OCI-LY7 (cell line): Measurements from ENCODE around the gene PCNX2. TPM values are rescaled to one million over a fixed set of nuclear protein-coding genes. Genes with fewer than 3 reads are reported as not detected.

Experiments
- BruUV-seq: library from RNA; stranded (reverse); fragments of 400-500 nt; replicated peaks from 2 replicates; lab custom pipeline; 2021; lab: Mats Ljungman, UMichigan
- CTCF ChIA-PET: fragments of 300-600 bp; sonication (Branson Sonifier 250); formaldehyde crosslinking; loops from one replicate; lab custom pipeline; 2022; ENCODE audit warnings: antibody characterized with exemption; ENCODE audit not compliant: unreplicated experiment; lab: Charles Lee
- POLR2A ChIA-PET: fragments of 300-600 bp; sonication (Branson Sonifier 250); formaldehyde crosslinking; loops from one replicate; lab custom pipeline; 2022; ENCODE audit warnings: antibody characterized with exemption; lab: Charles Lee
- DNase-seq: peaks from one replicate; pipeline ENCODE4 v3.0.0-alpha.2; 2015; ENCODE audit warnings: low spot score
- H2AFZ ChIP-seq: fragments of 200-600 bp; sonication (generic), shearing (Covaris generic); 2 replicates; pipeline ENCODE4 v1.6.1; 2014; ENCODE audit warnings: mild to moderate bottlenecking, antibody characterized with exemption, low read length, moderate library complexity
- H3K27ac ChIP-seq: fragments of 200-600 bp; sonication (generic); 2 replicates; pipeline ENCODE4 v1.5.1; 2014; ENCODE audit warnings: mixed run types, low read depth, mild to moderate bottlenecking, moderate library complexity, low read length, inconsistent platforms; ENCODE audit not compliant: poor library complexity, severe bottlenecking
- H3K36me3 ChIP-seq: fragments of 200-600 bp; sonication (generic); 2 replicates; pipeline ENCODE4 v1.6.1; 2014; ENCODE audit warnings: mild to moderate bottlenecking, antibody characterized with exemption, low read length, moderate library complexity, mixed read lengths; ENCODE audit not compliant: insufficient read depth
- H3K4me1 ChIP-seq: fragments of 200-600 bp; sonication (generic); 2 replicates; pipeline ENCODE4 v1.5.1; 2014; ENCODE audit warnings: mild to moderate bottlenecking, low read length; ENCODE audit not compliant: insufficient read depth, poor library complexity, severe bottlenecking
- H3K4me2 ChIP-seq: fragments of 200-600 bp; sonication (generic); 2 replicates; pipeline ENCODE4 v1.6.1; 2014; ENCODE audit warnings: mild to moderate bottlenecking, low read length
- H3K4me3 ChIP-seq: fragments of 200-600 bp; sonication (generic); 2 replicates; pipeline ENCODE4 v1.5.1; 2014; ENCODE audit warnings: mild to moderate bottlenecking, low read depth, low read length; ENCODE audit not compliant: poor library complexity, severe bottlenecking
- H3K79me2 ChIP-seq: fragments of 200-600 bp; sonication (generic); 2 replicates; pipeline ENCODE4 v1.6.1; 2016; ENCODE audit warnings: low read depth, mild to moderate bottlenecking, low read length, moderate library complexity, mixed read lengths; ENCODE audit not compliant: insufficient read depth
- H3K9me2 ChIP-seq: fragments of 200-600 bp; sonication (generic); 2 replicates; pipeline ENCODE4 v1.6.1; 2016; ENCODE audit warnings: mild to moderate bottlenecking, low read length, mixed read lengths; ENCODE audit not compliant: insufficient read depth
- H3K9me3 ChIP-seq: fragments of 200-600 bp; sonication (generic); 2 replicates; pipeline ENCODE4 v1.6.1; 2014; ENCODE audit warnings: mild to moderate bottlenecking, mixed run types, low read length, mixed read lengths
- H4K20me1 ChIP-seq: fragments of 200-600 bp; sonication (generic); 2 replicates; pipeline ENCODE4 v1.6.1; 2014; ENCODE audit warnings: mild to moderate bottlenecking, antibody characterized with exemption, low read length, moderate library complexity, mixed read lengths; ENCODE audit not compliant: insufficient read depth
- CTCF ChIP-seq: fragments of 200-600 bp; sonication (generic); conservative IDR thresholded peaks from 2 replicates; pipeline ENCODE4 v1.5.1; 2014; ENCODE audit warnings: mild to moderate bottlenecking, antibody characterized with exemption, low read length, moderate library complexity, mixed read lengths
- EZH2phosphoT487 ChIP-seq: fragments of 200-600 bp; sonication (generic); IDR thresholded peaks from 2 replicates; pipeline ENCODE4 v1.6.1; 2018; ENCODE audit warnings: low read depth, borderline replicate concordance, mild to moderate bottlenecking, mixed run types, antibody characterized with exemption, low read length, moderate library complexity, mixed read lengths
- intact Hi-C: fragments of 100-400 bp; cut with micrococcal nuclease; formaldehyde crosslinking; loops from one replicate; pipeline ENCODE4 v1.10.0; 2022; ENCODE audit not compliant: unreplicated experiment
- total RNA-seq, 2 experiments: library from RNA; depleted of rRNA in 1 of 2; stranded (reverse); fragments of >200 nt in 1 of 2; shearing (Covaris generic) in 1 of 2; gene quantifications; 2 replicates each; pipeline ENCODE4 v1.2.3, GENCODE V29; 2014 to 2022

The PCNX2 gene
- total RNA-seq, 2 experiments from 2014 or later, result 17.1 to 26.9 TPM

GRCh38 chr1:232987774-232988140, 307.8 kb downstream of the PCNX2 start:
- no peak overlapping the region for H2AFZ ChIP-seq
- no peak for TF ChIP-seq EZH2phosphoT487
- no peak for TF ChIP-seq CTCF
- no TSS peak for BruUV-seq
- H3K9me2 ChIP-seq, result no peaks in the 10 kb centered on the region
- no peak overlapping the region for H3K27ac ChIP-seq
- no peaks in the 10 kb centered on the region for H3K36me3 ChIP-seq
- H3K4me2 ChIP-seq, result no peak overlapping the region
- H3K9me3 ChIP-seq, result no peaks in the 10 kb centered on the region
- CTCF ChIA-PET, result no interaction called here
- H4K20me1 ChIP-seq, result no peaks in the 10 kb centered on the region
- intact Hi-C loops, result no loop called here
- POLR2A ChIA-PET, result no interaction called here
- H3K79me2 ChIP-seq, result no peaks in the 10 kb centered on the region
- no peaks in the 10 kb centered on the region for H3K4me1 ChIP-seq
- H3K4me3 ChIP-seq, result no peak overlapping the region
- no peak for DNase-seq

GRCh38 chr1:232987046-232987773, 308.3 kb downstream of the PCNX2 start:
- intact Hi-C loops, result no loop called here
- no peak for DNase-seq
- Histone ChIP-seq H3K4me2 (no peak overlapping the region), H3K27ac (no peak overlapping the region), H3K9me2 (no peaks in the 10 kb centered on the region), H3K36me3 (no peaks in the 10 kb centered on the region), H3K4me3 (no peak overlapping the region), H2AFZ (no peak overlapping the region), H3K79me2 (no peaks in the 10 kb centered on the region), H4K20me1 (no peaks in the 10 kb centered on the region), H3K9me3 (no peaks in the 10 kb centered on the region), H3K4me1 (no peaks in the 10 kb centered on the region)
- no TSS peak for BruUV-seq
- ChIA-PET POLR2A (no interaction called here), CTCF (no interaction called here)
- no peak for TF ChIP-seq CTCF
- TF ChIP-seq EZH2phosphoT487, result no peak

- no TSS peak for BruUV-seq
- no peak overlapping the region for H3K4me3 ChIP-seq
- DNase-seq, result no peak
- no peaks in the 10 kb centered on the region for H4K20me1 ChIP-seq
- no peak overlapping the region for H3K27ac ChIP-seq
- H2AFZ ChIP-seq, result no peak overlapping the region
- H3K9me3 ChIP-seq, result no peaks in the 10 kb centered on the region
- TF ChIP-seq EZH2phosphoT487 (no peak), CTCF (no peak)
- H3K36me3 ChIP-seq, result no peaks in the 10 kb centered on the region
- intact Hi-C loops, result no loop called here
- no peaks in the 10 kb centered on the region for H3K79me2 ChIP-seq
- CTCF ChIA-PET, result no interaction called here
- no peaks in the 10 kb centered on the region for H3K9me2 ChIP-seq
- POLR2A ChIA-PET, result no interaction called here
- no peaks in the 10 kb centered on the region for H3K4me1 ChIP-seq
- H3K4me2 ChIP-seq, result no peak overlapping the region
Observed at GRCh38 chr1:232986527-232986922, 309.0 kb downstream of the PCNX2 start.
